Parathyroid adenoma (tissue), 2 donors: Measurements from ENCODE around the gene HRCT1.
A peak's percentile ranks its signal among the peaks of the same experiment; 100 is the strongest.

ENCODE experiments used
- H2AFZ ChIP-seq: fragments of 300-600 bp; sonication (generic); one replicate; pipeline ENCODE4 v1.7.0; 2017; ENCODE audit warnings: antibody characterized with exemption, mild to moderate bottlenecking
- H3K27ac ChIP-seq: fragments of 300-600 bp; sonication (generic); one replicate; pipeline ENCODE4 v1.7.0; 2017
- H3K27me3 ChIP-seq: fragments of 300-600 bp; sonication (generic); one replicate; pipeline ENCODE4 v1.7.0; 2017; ENCODE audit warnings: low read length; ENCODE audit not compliant: control insufficient read depth, insufficient read depth
- H3K36me3 ChIP-seq: fragments of 300-600 bp; sonication (generic); one replicate; pipeline ENCODE4 v1.7.0; 2017; ENCODE audit warnings: low read length; ENCODE audit not compliant: control insufficient read depth, insufficient read depth
- H3K4me1 ChIP-seq: fragments of 300-600 bp; sonication (generic); one replicate; pipeline ENCODE4 v1.7.0; 2017; ENCODE audit warnings: control low read depth
- H3K4me2 ChIP-seq: fragments of 300-600 bp; sonication (generic); one replicate; pipeline ENCODE4 v1.7.0; 2017; ENCODE audit warnings: low read length
- H3K4me3 ChIP-seq: fragments of 300-600 bp; sonication (generic); one replicate; pipeline ENCODE4 v1.7.0; 2017; ENCODE audit warnings: low read depth, low read length
- H3K79me2 ChIP-seq: fragments of 300-600 bp; sonication (generic); one replicate; pipeline ENCODE4 v1.7.0; 2017; ENCODE audit warnings: control low read depth
- H3K9ac ChIP-seq: fragments of 300-600 bp; sonication (generic); one replicate; pipeline ENCODE4 v1.7.0; 2017; ENCODE audit warnings: mild to moderate bottlenecking
- H3K9me3 ChIP-seq: fragments of 300-600 bp; sonication (generic); one replicate; pipeline ENCODE4 v1.7.0; 2017; ENCODE audit warnings: low read length; ENCODE audit not compliant: control insufficient read depth
- CTCF ChIP-seq: fragments of 300-600 bp; sonication (generic); IDR thresholded peaks from one replicate; pipeline ENCODE4 v1.7.0; 2017; ENCODE audit warnings: antibody characterized with exemption, mild to moderate bottlenecking
- donor health status: primary hyperparathyroidism.

Gene HRCT1

DNA sequence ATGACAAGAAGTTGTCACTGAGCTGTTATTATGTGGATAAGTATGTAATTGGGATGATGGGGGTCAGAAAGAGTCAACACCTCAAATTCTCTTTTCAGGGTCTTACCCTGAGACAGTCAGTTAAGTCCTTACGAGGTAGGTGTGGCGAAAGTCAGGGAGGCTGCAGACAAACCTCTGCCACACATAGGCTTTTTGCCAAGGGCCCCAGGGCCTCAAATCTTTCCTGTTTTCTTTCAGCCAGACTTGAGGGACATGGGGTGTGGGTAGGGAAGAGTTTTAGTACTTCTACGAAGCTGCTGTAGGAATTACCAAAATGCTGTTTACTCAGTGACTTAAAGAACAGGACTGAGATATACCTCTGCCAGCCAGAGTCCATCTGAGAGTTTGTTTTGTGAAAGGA lies 38.2 kb downstream of the HRCT1 start:
- Histone ChIP-seq H3K27ac (no peak overlapping the region), H3K36me3 (no peaks in the 10 kb centered on the region), H3K79me2 (no peaks in the 10 kb centered on the region), H3K4me2 (no peak overlapping the region), H2AFZ (no peak overlapping the region), H3K9me3 (no peaks in the 10 kb centered on the region), H3K4me3 (no peak overlapping the region), H3K27me3 (no peaks in the 10 kb centered on the region), H3K4me1 (no peaks in the 10 kb centered on the region), H3K9ac (no peak overlapping the region)
- TF ChIP-seq CTCF = no peak

DNA sequence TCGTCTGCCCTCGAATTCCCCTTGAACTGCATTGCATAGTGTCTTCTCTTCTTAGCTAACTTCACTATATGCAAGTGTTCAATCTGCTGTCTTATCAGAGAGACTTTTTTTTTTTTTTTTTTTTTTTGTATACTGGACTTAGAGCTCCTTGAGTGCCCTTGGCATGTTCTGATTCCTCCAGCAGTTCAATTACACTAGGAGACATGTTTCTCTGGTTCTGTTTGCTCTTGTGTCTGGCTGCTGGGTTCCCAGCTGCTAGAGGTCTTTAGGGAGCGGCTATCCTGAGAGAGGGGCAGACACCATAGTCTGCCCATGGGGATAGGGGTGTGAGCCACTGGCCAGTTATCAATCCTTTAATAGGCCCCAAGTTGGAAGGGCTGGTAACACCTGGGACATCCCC lies 38.8 kb downstream of the HRCT1 start:
- H3K4me2 ChIP-seq = no peak overlapping the region
- no peak overlapping the region for H3K9ac ChIP-seq
- H3K79me2 ChIP-seq = no peaks in the 10 kb centered on the region
- H3K36me3 ChIP-seq = no peaks in the 10 kb centered on the region
- H3K27ac ChIP-seq = peak overlapping the region; percentile 44
- no peak for TF ChIP-seq CTCF
- no peak overlapping the region for H3K4me3 ChIP-seq
- peak overlapping the region; percentile 70 for H2AFZ ChIP-seq
- no peaks in the 10 kb centered on the region for H3K27me3 ChIP-seq
- no peaks in the 10 kb centered on the region for H3K9me3 ChIP-seq
- H3K4me1 ChIP-seq = no peaks in the 10 kb centered on the region

DNA sequence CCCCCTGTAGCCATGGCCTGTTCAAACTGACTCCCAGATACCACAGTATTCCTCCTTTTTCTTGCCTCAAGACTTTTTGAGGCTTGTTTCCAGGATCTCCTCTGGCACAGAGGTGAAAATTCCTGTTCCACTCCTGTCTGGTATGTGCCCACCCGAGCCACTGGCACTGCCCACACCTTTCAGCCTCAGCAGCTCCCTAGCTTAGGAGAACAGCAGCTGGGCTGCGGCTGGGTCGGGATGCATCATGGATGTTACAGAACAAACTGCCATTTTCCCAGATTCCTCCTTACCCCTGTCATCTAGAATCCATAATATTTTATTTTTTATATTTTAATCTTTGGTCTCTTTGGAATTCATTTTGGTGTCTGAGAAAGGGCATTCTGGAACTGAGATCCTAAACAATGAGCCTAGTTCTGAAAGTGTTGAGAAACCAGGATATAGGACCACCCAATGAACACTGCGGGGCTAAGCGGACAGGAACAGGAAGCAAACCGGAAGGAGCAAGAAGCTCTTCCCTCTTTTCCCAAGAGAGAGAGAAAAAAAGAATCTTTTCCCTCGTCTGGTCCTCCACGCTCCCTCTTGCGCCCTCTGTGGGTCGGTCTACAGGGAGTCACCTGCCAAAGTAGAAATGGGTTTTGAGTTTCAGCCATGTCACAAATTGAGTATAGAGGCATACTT lies 39.5 kb downstream of the HRCT1 start:
- Histone ChIP-seq H2AFZ (peak overlapping the region; percentile 70), H3K36me3 (no peaks in the 10 kb centered on the region), H3K79me2 (no peaks in the 10 kb centered on the region), H3K4me1 (no peaks in the 10 kb centered on the region), H3K9me3 (no peaks in the 10 kb centered on the region), H3K27ac (peak overlapping the region; percentile 44), H3K9ac (no peak overlapping the region), H3K4me3 (no peak overlapping the region), H3K27me3 (no peaks in the 10 kb centered on the region), H3K4me2 (peak overlapping the region; percentile 65)
- peak; percentile 67 for TF ChIP-seq CTCF

- Histone ChIP-seq H3K9me3 (no peaks in the 10 kb centered on the region), H2AFZ (no peak overlapping the region), H3K79me2 (no peaks in the 10 kb centered on the region), H3K27me3 (no peaks in the 10 kb centered on the region), H3K4me3 (no peak overlapping the region), H3K4me1 (no peaks in the 10 kb centered on the region), H3K27ac (no peak overlapping the region), H3K9ac (no peak overlapping the region), H3K4me2 (no peak overlapping the region), H3K36me3 (no peaks in the 10 kb centered on the region)
- no peak for TF ChIP-seq CTCF
Observed at GRCh38 chr9:35948451-35948850, 42.4 kb downstream of the HRCT1 start.

GRCh38 chr9:35948901-35949318 lies 42.9 kb downstream of the HRCT1 start:
- TF ChIP-seq CTCF = no peak
- Histone ChIP-seq H3K36me3 (no peaks in the 10 kb centered on the region), H3K27ac (no peak overlapping the region), H3K4me2 (no peak overlapping the region), H3K9ac (no peak overlapping the region), H3K9me3 (no peaks in the 10 kb centered on the region), H3K79me2 (no peaks in the 10 kb centered on the region), H3K4me3 (no peak overlapping the region), H2AFZ (no peak overlapping the region), H3K27me3 (no peaks in the 10 kb centered on the region), H3K4me1 (no peaks in the 10 kb centered on the region)
